ENCODE results near the gene SMURF2.
A peak's percentile ranks its signal among the peaks of the same experiment; 100 is the strongest.

Gene SMURF2

DNA sequence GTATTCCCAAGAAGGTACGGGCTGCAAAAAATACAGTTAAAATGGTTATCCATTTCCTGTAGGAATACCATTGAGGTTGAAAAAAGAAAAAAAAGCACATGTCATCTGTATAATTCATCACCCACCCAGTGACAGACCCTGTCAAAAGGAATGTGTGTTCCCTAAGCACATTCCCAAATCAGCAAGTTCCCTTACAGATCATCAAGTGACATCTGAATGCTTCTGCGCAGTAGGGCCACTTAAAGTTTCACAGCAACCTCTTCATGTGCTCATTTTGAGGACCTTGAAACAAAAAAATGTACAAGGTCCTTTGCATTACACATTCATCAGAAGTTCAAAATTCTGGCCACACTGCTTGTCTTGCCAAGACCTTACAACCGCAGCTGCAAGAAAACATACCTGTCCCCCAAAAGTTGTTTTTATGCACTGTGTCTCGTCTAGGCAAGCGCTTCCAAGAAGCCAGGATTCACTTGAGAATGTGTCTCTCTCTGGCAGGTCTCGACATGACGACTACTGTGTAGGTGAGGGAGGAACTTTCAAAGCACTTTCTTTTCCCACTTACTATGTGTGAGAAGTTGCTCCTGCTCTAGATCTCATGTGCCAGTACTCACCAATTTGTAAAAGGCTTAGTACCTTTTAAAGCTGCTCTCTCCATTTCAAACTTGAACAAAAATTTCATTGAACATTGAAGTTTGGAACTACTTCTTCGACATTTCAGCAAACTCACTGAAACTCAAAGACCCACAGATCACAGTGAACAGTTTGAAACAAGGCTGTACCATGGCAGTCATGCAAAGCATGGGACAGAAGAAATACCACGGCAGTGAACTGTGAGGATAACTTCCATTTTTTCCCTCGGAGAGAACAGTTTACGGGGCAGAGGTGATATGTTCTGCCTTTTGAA, 161.0 kb downstream of the SMURF2 start:
- no peak for DNase-seq

DNA sequence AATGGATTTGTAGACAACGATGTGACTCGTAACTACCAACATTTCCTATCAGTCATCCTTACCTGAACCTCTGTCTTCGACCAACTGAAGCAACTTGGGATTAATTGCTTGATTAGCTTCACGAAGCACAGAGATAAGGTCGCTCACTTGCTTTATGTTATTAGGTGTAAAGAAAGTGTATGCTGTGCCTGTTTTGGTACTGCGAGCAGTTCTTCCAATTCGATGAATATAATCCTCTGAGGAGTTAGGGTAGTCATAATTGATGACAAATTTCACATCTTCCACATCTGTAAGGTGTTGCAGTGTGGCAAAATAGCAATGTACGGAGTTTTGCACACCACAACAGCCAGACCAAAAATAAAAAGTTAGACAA, 161.6 kb downstream of the SMURF2 start:
- no peak for DNase-seq

DNA sequence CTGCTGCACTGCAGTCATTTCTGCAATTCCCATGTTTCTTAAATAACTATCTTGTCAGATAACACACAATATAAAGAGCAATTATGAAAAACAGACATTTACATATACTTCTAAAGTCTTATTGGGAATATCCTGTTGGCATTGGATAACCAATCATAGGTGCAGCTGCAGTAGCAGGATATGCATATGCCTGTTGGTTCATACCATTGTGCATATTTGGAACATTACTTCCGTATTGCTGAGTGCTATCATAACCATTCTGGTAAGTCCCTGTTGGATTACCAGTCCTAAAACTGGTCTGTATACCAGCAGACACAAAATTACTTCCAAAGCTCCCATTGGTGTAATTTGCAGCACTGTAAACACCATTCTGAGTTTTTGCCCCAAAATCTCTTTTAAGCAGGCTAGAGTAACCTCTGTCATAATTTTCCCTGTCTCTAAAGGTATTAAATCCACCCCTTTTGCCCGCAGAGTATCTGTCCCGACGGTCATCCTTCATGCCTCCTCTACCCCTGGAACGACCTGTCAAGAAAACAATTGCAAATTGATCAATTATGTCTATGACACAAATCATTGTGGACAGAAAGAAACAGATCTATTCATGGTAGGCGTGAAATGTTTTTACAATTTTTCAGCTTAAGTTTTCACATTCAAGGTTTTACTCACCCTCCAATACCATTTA, 162.2 kb downstream of the SMURF2 start:
- no peak for DNase-seq

- DNase-seq: no peak
Measured at GRCh38 chr17:64498308-64499203, 163.6 kb downstream of the SMURF2 start.

- no peak for DNase-seq
Measured at GRCh38 chr17:64497565-64498035, 164.5 kb downstream of the SMURF2 start.

DNA sequence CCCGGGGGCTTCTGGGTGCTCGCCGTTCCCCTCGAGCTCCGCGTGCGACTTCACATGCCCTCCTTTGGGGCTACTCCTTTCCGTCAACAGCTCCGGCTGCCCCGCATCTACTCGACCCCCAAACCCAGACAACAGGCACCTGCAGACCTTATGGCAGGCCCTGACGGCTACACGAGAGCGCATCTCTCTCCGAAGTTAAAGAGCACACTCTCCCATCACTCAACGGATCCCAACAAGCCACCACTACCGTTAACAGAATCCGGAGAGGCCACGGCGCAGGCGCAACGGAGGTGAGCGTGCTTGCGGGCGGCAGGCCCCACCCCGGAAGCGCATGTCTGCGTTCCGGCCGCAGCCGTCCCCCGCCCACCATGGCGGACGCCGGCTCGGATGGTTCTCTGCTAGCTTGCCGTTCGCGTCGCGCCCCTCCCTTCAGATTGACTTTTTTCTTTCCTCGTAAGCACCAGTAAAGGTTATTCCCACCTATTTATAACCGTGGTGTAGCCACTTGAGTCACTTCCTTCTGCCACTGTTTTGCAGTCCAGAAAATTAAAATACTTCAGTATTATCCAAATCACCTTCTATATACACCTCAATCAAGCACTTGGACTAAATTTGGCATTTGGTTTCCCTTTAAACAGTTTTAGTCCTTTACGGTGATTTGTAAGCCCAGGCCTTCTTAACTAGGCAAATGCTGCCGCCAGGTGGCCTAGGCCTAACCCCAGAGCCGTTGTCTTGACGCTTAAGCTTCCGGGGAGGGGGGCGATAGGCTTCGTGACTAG, 165.1 kb downstream of the SMURF2 start, which contains the start of gene POLG2:
Gene POLG2, minus strand, starts transcription at position 269 of the 779 bp plus-strand sequence. Its CDS starts 86 bp downstream, at position 183.
- DNase-seq: peak; percentile 82

DNA sequence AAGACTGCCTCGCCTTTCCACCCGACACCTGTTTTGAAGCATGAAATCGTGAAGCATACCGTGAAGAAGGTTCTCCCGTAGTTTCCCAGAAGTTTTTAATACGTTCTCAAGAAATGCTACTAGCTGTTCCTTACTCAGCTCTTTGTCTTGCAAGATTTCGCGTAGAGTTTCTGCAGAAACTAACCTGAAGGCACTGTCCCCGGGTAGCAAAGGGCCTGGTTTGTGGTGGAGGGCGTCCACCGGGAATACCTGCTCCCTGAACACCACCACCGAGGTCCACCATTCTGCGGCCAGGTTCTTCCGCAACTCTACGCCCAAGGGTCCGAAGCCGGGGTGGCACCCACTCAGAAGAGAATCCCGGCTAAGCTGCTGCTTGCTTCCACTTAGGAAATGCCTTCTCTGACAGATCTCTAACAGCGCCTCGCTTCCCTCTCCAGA, 165.7 kb downstream of the SMURF2 start:
- DNase-seq: no peak

Data from NCI-H1048 (cell line).